ENCODE results near the gene ACSS1. TPM values are rescaled to one million over a fixed set of nuclear protein-coding genes. Genes with fewer than 3 reads are reported as not detected.

Gene ACSS1
- total RNA-seq, 1 donor from 2014 or later, result 164 TPM

GRCh38 chr20:24970030-24970553 lies 87.8 kb downstream of the ACSS1 start:
- ATAC-seq, result no peak
- intact Hi-C loops (cut with micrococcal nuclease), result no loop called here
- DNase-seq, result no peak

GRCh38 chr20:24969186-24970029 lies 88.5 kb downstream of the ACSS1 start:
- intact Hi-C loops (cut with micrococcal nuclease), result no loop called here
- ATAC-seq, result no peak
- DNase-seq, result no peak

GRCh38 chr20:24968278-24968800 lies 89.6 kb downstream of the ACSS1 start:
- DNase-seq (no peak), ATAC-seq (no peak)
- intact Hi-C loops (cut with micrococcal nuclease), result no loop called here

GRCh38 chr20:24966317-24967012 lies 91.5 kb downstream of the ACSS1 start:
- ATAC-seq (no peak), DNase-seq (no peak)
- intact Hi-C loops (cut with micrococcal nuclease), result no loop called here

GRCh38 chr20:24965065-24965919 lies 92.6 kb downstream of the ACSS1 start:
- no peak for DNase-seq
- intact Hi-C loops (cut with micrococcal nuclease), result no loop called here
- no peak for ATAC-seq

- intact Hi-C loops (cut with micrococcal nuclease), result no loop called here
- DNase-seq, result no peak
- ATAC-seq, result no peak
These were observed 93.5 kb downstream of the ACSS1 start for GRCh38 chr20:24964506-24964840.

GRCh38 chr20:24963672-24964505 lies 94.0 kb downstream of the ACSS1 start:
- intact Hi-C loops (cut with micrococcal nuclease), result no loop called here
- no peak for DNase-seq
- ATAC-seq, result no peak

- DNase-seq (no peak), ATAC-seq (no peak)
- intact Hi-C loops (cut with micrococcal nuclease), result no loop called here
These were observed 95.4 kb downstream of the ACSS1 start for GRCh38 chr20:24962510-24962909.

GRCh38 chr20:24962182-24962492 lies 95.8 kb downstream of the ACSS1 start:
- intact Hi-C loops (cut with micrococcal nuclease), result no loop called here
- no peak for DNase-seq
- no peak for ATAC-seq

- DNase-seq (no peak), ATAC-seq (no peak)
- intact Hi-C loops (cut with micrococcal nuclease), result no loop called here
These were observed 96.4 kb downstream of the ACSS1 start for GRCh38 chr20:24961384-24962181.

- ATAC-seq (no peak), DNase-seq (no peak)
- intact Hi-C loops (cut with micrococcal nuclease), result no loop called here
These were observed 97.1 kb downstream of the ACSS1 start for GRCh38 chr20:24960861-24961260.

- DNase-seq (no peak), ATAC-seq (no peak)
- intact Hi-C loops (cut with micrococcal nuclease), result no loop called here
These were observed 97.6 kb downstream of the ACSS1 start for GRCh38 chr20:24960302-24960801.

- intact Hi-C loops (cut with micrococcal nuclease), result no loop called here
- DNase-seq (no peak), ATAC-seq (no peak)
These were observed 98.2 kb downstream of the ACSS1 start for GRCh38 chr20:24959591-24960301.

GRCh38 chr20:24958506-24959385 lies 99.2 kb downstream of the ACSS1 start:
- intact Hi-C loops (cut with micrococcal nuclease), result no loop called here
- no peak for DNase-seq
- ATAC-seq, result no peak

GRCh38 chr20:24957326-24958016 lies 100.5 kb downstream of the ACSS1 start:
- DNase-seq (no peak), ATAC-seq (no peak)
- intact Hi-C loops (cut with micrococcal nuclease), result no loop called here
